Prostate gland (tissue), 2 donors: ENCODE results near the gene USP26. TPM values are rescaled to one million over a fixed set of nuclear protein-coding genes. Genes with fewer than 3 reads are reported as not detected.

ENCODE experiments used
- total RNA-seq, 2 donors: library from RNA; depleted of rRNA; stranded (reverse); fragments of >200 nt; gene quantifications; one replicate each; pipeline ENCODE4 v1.1.0, GENCODE V29; 2016

The USP26 gene
- total RNA-seq, 2 donors from 2014 or later: 4.5 TPM; not detected in 1

Other genes with a start within 250 kb of the USP26 start
- gene HS6ST2, start 138.5 kb downstream of the USP26 start, total RNA-seq: 1 to 10 TPM; 1.1 to 6.1 TPM
- 1 to 10 TPM in 1 of 2 donors, not detected in 1; 2.9 TPM for gene TFDP3, start 121.2 kb upstream of the USP26 start, total RNA-seq